Muscle of leg (tissue), 11 donors: ENCODE data around the gene TGM6. TPM values are rescaled to one million over a fixed set of nuclear protein-coding genes. Genes with fewer than 3 reads are reported as not detected.

Source experiments
- DNase-seq: peaks from one replicate; pipeline ENCODE4 v3.0.0; 2013
- H3K27ac ChIP-seq: one replicate; pipeline ENCODE4 v1.5.1; 2013; ENCODE audit warnings: mild to moderate bottlenecking, low read length, control low read depth
- H3K27me3 ChIP-seq: one replicate; pipeline ENCODE4 v1.6.1; 2013; ENCODE audit warnings: low read length; ENCODE audit not compliant: control insufficient read depth, insufficient read depth
- H3K36me3 ChIP-seq: one replicate; pipeline ENCODE4 v1.6.1; 2013; ENCODE audit warnings: low read length; ENCODE audit not compliant: control insufficient read depth, insufficient read depth
- H3K4me1 ChIP-seq: one replicate; pipeline ENCODE4 v1.6.1; 2013; ENCODE audit warnings: low read length; ENCODE audit not compliant: control insufficient read depth, insufficient read depth
- H3K4me3 ChIP-seq: one replicate; pipeline ENCODE4 v1.5.1; 2013; ENCODE audit warnings: low read length, control low read depth
- H3K9me3 ChIP-seq: replicated peaks from 2 replicates; pipeline ENCODE4 v1.6.1; 2013; ENCODE audit warnings: low read depth, low read length; ENCODE audit not compliant: control insufficient read depth
- WGBS: methylation state at CpG from one replicate; pipeline ENCODE4 v1.1.5; 2013; ENCODE audit warnings: missing lambda C conversion rate; ENCODE audit not compliant: insufficient coverage; 5-methylcytosine and 5-hydroxymethylcytosine counted together
- polyA plus RNA-seq, 8 donors: library from polyadenylated mRNA; unstranded; fragments of 120-200 nt; gene quantifications; one replicate each; pipeline versions ENCODE4 v1.2.1 to v1.2.3, GENCODE V29; 2013; ENCODE audit warnings: inconsistent platforms in 1 of 8, low replicate concordance in 1 of 8; ENCODE audit not compliant: insufficient read length in 8 of 8, insufficient read depth in 1 of 8
- total RNA-seq: library from RNA; stranded (reverse); fragments of 120-200 nt; gene quantifications from one replicate; pipeline ENCODE4 v1.2.4, GENCODE V29; 2013

The TGM6 gene
- total and polyA plus RNA-seq, 9 donors, result not detected

GRCh38 chr20:2463616-2464365 lies 83.1 kb downstream of the TGM6 start:
- no peaks in the 10 kb centered on the region for H3K27me3 ChIP-seq
- 100% methylated on average over 1 of the region's 9 CpGs for WGBS
- no peak for DNase-seq
- H3K4me1 ChIP-seq, result peaks cover 5% of the 10 kb centered on the region
- no peak overlapping the region for H3K27ac ChIP-seq
- peaks cover 72% of the 10 kb centered on the region for H3K36me3 ChIP-seq
- H3K4me3 ChIP-seq, result no peak overlapping the region
- H3K9me3 ChIP-seq, result no peaks in the 10 kb centered on the region

- Histone ChIP-seq H3K4me3 (no peak overlapping the region), H3K36me3 (peaks cover 69% of the 10 kb centered on the region), H3K27me3 (no peaks in the 10 kb centered on the region), H3K4me1 (peaks cover 13% of the 10 kb centered on the region), H3K27ac (no peak overlapping the region), H3K9me3 (no peaks in the 10 kb centered on the region)
- WGBS, result 93% methylated on average over 2 of the region's 6 CpGs
- DNase-seq, result no peak
These were observed 84.4 kb downstream of the TGM6 start for GRCh38 chr20:2465100-2465499.

GRCh38 chr20:2467412-2467811 lies 86.7 kb downstream of the TGM6 start:
- peaks cover 53% of the 10 kb centered on the region for H3K36me3 ChIP-seq
- no peaks in the 10 kb centered on the region for H3K9me3 ChIP-seq
- no peaks in the 10 kb centered on the region for H3K27me3 ChIP-seq
- H3K4me3 ChIP-seq, result no peak overlapping the region
- DNase-seq, result no peak
- H3K27ac ChIP-seq, result no peak overlapping the region
- WGBS, result 74% methylated on average over 5 of the region's 5 CpGs
- H3K4me1 ChIP-seq, result peaks cover 16% of the 10 kb centered on the region

GRCh38 chr20:2468581-2469407 lies 88.1 kb downstream of the TGM6 start:
- Histone ChIP-seq H3K4me3 (peak overlapping the region; percentile 65), H3K36me3 (peaks cover 39% of the 10 kb centered on the region)
- 84% methylated on average over 7 of the region's 11 CpGs for WGBS

GRCh38 chr20:2469991-2470422 lies 89.3 kb downstream of the TGM6 start:
- H3K9me3 ChIP-seq, result no peaks in the 10 kb centered on the region
- peaks cover 28% of the 10 kb centered on the region for H3K36me3 ChIP-seq
- no peaks in the 10 kb centered on the region for H3K27me3 ChIP-seq
- peak overlapping the region; percentile 65 for H3K4me3 ChIP-seq
- 0% methylated on average over 19 of the region's 19 CpGs for WGBS
- DNase-seq, result peak; percentile 70
- peaks cover 16% of the 10 kb centered on the region for H3K4me1 ChIP-seq
- peak overlapping the region; percentile 99 for H3K27ac ChIP-seq

More at GRCh38 chr20:2468581-2469407, 88.1 kb downstream of the TGM6 start:
- Histone ChIP-seq H3K4me1 (peaks cover 16% of the 10 kb centered on the region), H3K27ac (no peak overlapping the region), H3K9me3 (no peaks in the 10 kb centered on the region), H3K27me3 (no peaks in the 10 kb centered on the region)
- no peak for DNase-seq

- H3K4me1 ChIP-seq, result peaks cover 16% of the 10 kb centered on the region
These were observed 89.9 kb downstream of the TGM6 start, which contains the start of gene SNRPB for GRCh38 chr20:2470423-2471193. Gene SNRPB (minus strand): TSS chr20:2470789. CDS start chr20:2470690, 99 bp downstream.

GRCh38 chr20:2473516-2473915 lies 92.8 kb downstream of the TGM6 start:
- Histone ChIP-seq H3K4me1 (peaks cover 14% of the 10 kb centered on the region), H3K36me3 (peaks cover 9% of the 10 kb centered on the region), H3K9me3 (no peaks in the 10 kb centered on the region), H3K4me3 (no peak overlapping the region), H3K27ac (no peak overlapping the region), H3K27me3 (no peaks in the 10 kb centered on the region)
- no peak for DNase-seq
- no CpG with 5 or more reads among the region's 4 CpGs for WGBS

More at GRCh38 chr20:2470423-2471193, 89.9 kb downstream of the TGM6 start, which contains the start of gene SNRPB:
- peak within 1 kb of the TSS; percentile 99 for H3K27ac ChIP-seq
- H3K36me3 ChIP-seq, result peaks cover 22% of the 10 kb centered on the region
- no peaks in the 10 kb centered on the region for H3K27me3 ChIP-seq
- under 1% methylated on average over 53 of the region's 53 CpGs for WGBS
- DNase-seq, result peak; percentile 100
- H3K4me3 ChIP-seq, result peak within 1 kb of the TSS; percentile 65
- H3K9me3 ChIP-seq, result no peaks in the 10 kb centered on the region

- 95% methylated on average over 7 of the region's 9 CpGs for WGBS
These were observed 95.4 kb downstream of the TGM6 start for GRCh38 chr20:2475850-2476741.

More at GRCh38 chr20:2475850-2476741, 95.4 kb downstream of the TGM6 start:
- peaks cover 17% of the 10 kb centered on the region for H3K36me3 ChIP-seq
- H3K9me3 ChIP-seq, result peaks cover 2% of the 10 kb centered on the region
- H3K27ac ChIP-seq, result no peak overlapping the region
- no peaks in the 10 kb centered on the region for H3K27me3 ChIP-seq
- no peak for DNase-seq
- no peak overlapping the region for H3K4me3 ChIP-seq
- peaks cover under 1% of the 10 kb centered on the region for H3K4me1 ChIP-seq
